Stomach (tissue), 9 donors: ENCODE results near the gene WDR75. TPM values are rescaled to one million over a fixed set of nuclear protein-coding genes. Genes with fewer than 3 reads are reported as not detected.

Source experiments
- DNase-seq, 2 donors: peaks; one replicate each; pipeline versions ENCODE4 v3.0.0 to v3.0.0-alpha.2; 2013 to 2019
- H3K27ac ChIP-seq, 5 donors: fragments of 200-600 bp in 4 of 5; sonication (generic) in 4 of 5; one replicate each; pipeline ENCODE4 v1.5.1; 2013 to 2019; ENCODE audit warnings: mild to moderate bottlenecking in 1 of 5, moderate library complexity in 1 of 5
- H3K27me3 ChIP-seq, 3 donors: fragments of 200-600 bp; sonication (generic); one replicate each; pipeline ENCODE4 v1.5.1; 2017 to 2019; ENCODE audit warnings: mixed run types in 1 of 3
- H3K36me3 ChIP-seq, 4 donors: fragments of 200-600 bp; sonication (generic); 1 replicate in 3 of 4; 2 replicates in 1 of 4; pipeline ENCODE4 v1.5.1; 2016 to 2019
- H3K4me1 ChIP-seq, 4 donors: fragments of 200-600 bp; sonication (generic); one replicate each; pipeline ENCODE4 v1.5.1; 2016 to 2019
- H3K4me3 ChIP-seq, 4 donors: fragments of 200-600 bp; sonication (generic) in 3 of 4; one replicate each; pipeline ENCODE4 v1.5.1; 2016 to 2019; ENCODE audit warnings: mild to moderate bottlenecking in 1 of 4
- H3K9me3 ChIP-seq, 4 donors: fragments of 200-600 bp; sonication (generic); one replicate each; pipeline ENCODE4 v1.5.1; 2016 to 2019
- CTCF ChIP-seq, 7 experiments: fragments of 450-650 bp in 4 of 7; fragments of 200-600 bp in 3 of 7; sonication (generic) in 3 of 7; IDR thresholded peaks; one replicate each; pipeline ENCODE4 v1.5.1; 2016 to 2019; ENCODE audit warnings: antibody characterized with exemption in 7 of 7, control low read depth in 2 of 7, mild to moderate bottlenecking in 1 of 7
- EP300 ChIP-seq: sonication (generic); formaldehyde crosslinking; IDR thresholded peaks from one replicate; pipeline ENCODE4 v1.6.1; 2017; ENCODE audit warnings: antibody characterized with exemption
- POLR2A ChIP-seq, 4 donors: fragments of 450-650 bp; IDR thresholded peaks; one replicate each; pipeline ENCODE4 v1.6.1; 2016; ENCODE audit warnings: antibody characterized with exemption in 4 of 4, control low read depth in 2 of 4, mild to moderate bottlenecking in 1 of 4, moderate library complexity in 1 of 4
- POLR2AphosphoS5 ChIP-seq, 3 donors: sonication (generic); formaldehyde crosslinking; IDR thresholded peaks; one replicate each; pipeline ENCODE4 v1.6.1; 2016; ENCODE audit warnings: antibody characterized with exemption in 3 of 3
- WGBS, 5 donors: extraction: QIAGEN DNeasy Blood & Tissue Kit in 3 of 5; methylation state at CpG; one replicate each; pipeline versions ENCODE4 v1.1.5 to v1.1.7; 2013 to 2018; 5-methylcytosine and 5-hydroxymethylcytosine counted together
- intact Hi-C: fragments of 100-400 bp; cut with DNase I; formaldehyde crosslinking; loops from one replicate; pipeline ENCODE4 v1.15.1; 2023; ENCODE audit warnings: low total_unique reads
- polyA plus RNA-seq, 3 donors: library from polyadenylated mRNA; stranded (reverse); fragments of 200-250 nt; gene quantifications; one replicate each; pipeline ENCODE4 v1.2.3, GENCODE V29; 2013
- total RNA-seq, 5 donors: library from RNA; depleted of rRNA; stranded (reverse); fragments of >200 nt; gene quantifications; one replicate each; pipeline versions ENCODE4 v1.1.0 to v1.2.3, GENCODE V29; 2014 to 2016
- donor health status: healthy with polysubstance abuse.
- donor health status: Bipolar disorder and iron deficiency.
- donor health status: healthy.

The WDR75 gene
- total and polyA plus RNA-seq, 8 donors = 6.1 to 89.9 (median 26.5) TPM

- H3K36me3 ChIP-seq = no peaks in the 10 kb centered on the region
- intact Hi-C loops = no loop called here
- 94 to 98% (median 95%) methylated on average over 4 of the region's 4 CpGs for WGBS, 5 donors
- H3K4me3 ChIP-seq = no peak overlapping the region
- no peak for DNase-seq
- no peak overlapping the region for H3K27ac ChIP-seq
- H3K9me3 ChIP-seq = no peaks in the 10 kb centered on the region
- H3K27me3 ChIP-seq = no peaks in the 10 kb centered on the region
- no peaks in the 10 kb centered on the region for H3K4me1 ChIP-seq
- TF ChIP-seq POLR2AphosphoS5 (IDR thresholded peaks at IDR 0.05) (no peak), CTCF (IDR thresholded peaks at IDR 0.05) (no peak), EP300 (no peak), POLR2A (IDR thresholded peaks at IDR 0.05) (no peak)
These were observed 51.2 kb downstream of the WDR75 start for GRCh38 chr2:189492451-189492850.

GRCh38 chr2:189498205-189498604, 56.9 kb downstream of the WDR75 start:
- H3K36me3 ChIP-seq = no peaks in the 10 kb centered on the region
- intact Hi-C loops = no loop called here
- H3K4me3 ChIP-seq = no peak overlapping the region
- DNase-seq = peak in 1 of 2 donors; percentile 25
- no peak overlapping the region for H3K27ac ChIP-seq
- peaks cover 4 to 29% (median 8%) of the 10 kb centered on the region in 4 donors for H3K4me1 ChIP-seq
- H3K9me3 ChIP-seq = no peaks in the 10 kb centered on the region
- TF ChIP-seq CTCF (IDR thresholded peaks at IDR 0.05) = no peak
- TF ChIP-seq POLR2AphosphoS5 (IDR thresholded peaks at IDR 0.05) = no peak
- no peak for TF ChIP-seq POLR2A (IDR thresholded peaks at IDR 0.05)
- TF ChIP-seq EP300 = no peak
- H3K27me3 ChIP-seq = no peaks in the 10 kb centered on the region
- 48 to 81% (median 69%) methylated on average over 5 of the region's 5 CpGs for WGBS, 5 donors

- intact Hi-C loops = no loop called here
- Histone ChIP-seq H3K4me1 (peaks cover 4 to 29% (median 8%) of the 10 kb centered on the region in 4 donors), H3K36me3 (no peaks in the 10 kb centered on the region), H3K4me3 (no peak overlapping the region), H3K27me3 (no peaks in the 10 kb centered on the region), H3K9me3 (no peaks in the 10 kb centered on the region), H3K27ac (peak overlapping the region in 2 of 5 donors; percentile 62 to 71)
- 85 to 98% (median 93%) methylated on average over 1 of the region's 1 CpG for WGBS, 5 donors
- no peak for DNase-seq
- TF ChIP-seq POLR2AphosphoS5 (IDR thresholded peaks at IDR 0.05) (no peak), POLR2A (IDR thresholded peaks at IDR 0.05) (no peak), EP300 (no peak), CTCF (IDR thresholded peaks at IDR 0.05) (no peak)
These were observed 57.9 kb downstream of the WDR75 start for GRCh38 chr2:189499137-189499536.

GRCh38 chr2:189500456-189501160, 59.3 kb downstream of the WDR75 start:
- Histone ChIP-seq H3K27me3 (no peaks in the 10 kb centered on the region), H3K36me3 (no peaks in the 10 kb centered on the region), H3K4me1 (peaks cover 4 to 39% (median 11%) of the 10 kb centered on the region in 4 donors), H3K9me3 (no peaks in the 10 kb centered on the region), H3K27ac (peak overlapping the region in 3 of 5 donors; percentile 43 to 71 (median 62)), H3K4me3 (no peak overlapping the region)
- no peak for TF ChIP-seq EP300
- TF ChIP-seq POLR2AphosphoS5 (IDR thresholded peaks at IDR 0.05) = peak in 2 of 3 donors; percentile 36 to 41
- 26 to 58% (median 39%) methylated on average over 6 of the region's 6 CpGs for WGBS, 5 donors
- intact Hi-C loops = no loop called here
- peak in 1 of 2 donors; percentile 66 for DNase-seq

- no peak overlapping the region for H3K4me3 ChIP-seq
- H3K4me1 ChIP-seq = peaks cover 4 to 47% (median 13%) of the 10 kb centered on the region in 4 donors
- WGBS, 5 donors = 69 to 87% (median 77%) methylated on average over 2 of the region's 2 CpGs
- DNase-seq = no peak
- peak overlapping the region in 3 of 5 donors; percentile 43 to 71 (median 62) for H3K27ac ChIP-seq
- H3K36me3 ChIP-seq = no peaks in the 10 kb centered on the region
- H3K9me3 ChIP-seq = no peaks in the 10 kb centered on the region
- intact Hi-C loops = no loop called here
- TF ChIP-seq CTCF (IDR thresholded peaks at IDR 0.05) (no peak), POLR2AphosphoS5 (IDR thresholded peaks at IDR 0.05) (no peak), POLR2A (IDR thresholded peaks at IDR 0.05) (no peak), EP300 (no peak)
- no peaks in the 10 kb centered on the region for H3K27me3 ChIP-seq
These were observed 60.2 kb downstream of the WDR75 start for GRCh38 chr2:189501487-189501886.
